ENCODE results near the gene FBXW9. TPM values are rescaled to one million over a fixed set of nuclear protein-coding genes. Genes with fewer than 3 reads are reported as not detected.

Gene FBXW9
- total and polyA plus RNA-seq, 9 donors: 0.37 to 14.8 (median 5.2) TPM

DNA sequence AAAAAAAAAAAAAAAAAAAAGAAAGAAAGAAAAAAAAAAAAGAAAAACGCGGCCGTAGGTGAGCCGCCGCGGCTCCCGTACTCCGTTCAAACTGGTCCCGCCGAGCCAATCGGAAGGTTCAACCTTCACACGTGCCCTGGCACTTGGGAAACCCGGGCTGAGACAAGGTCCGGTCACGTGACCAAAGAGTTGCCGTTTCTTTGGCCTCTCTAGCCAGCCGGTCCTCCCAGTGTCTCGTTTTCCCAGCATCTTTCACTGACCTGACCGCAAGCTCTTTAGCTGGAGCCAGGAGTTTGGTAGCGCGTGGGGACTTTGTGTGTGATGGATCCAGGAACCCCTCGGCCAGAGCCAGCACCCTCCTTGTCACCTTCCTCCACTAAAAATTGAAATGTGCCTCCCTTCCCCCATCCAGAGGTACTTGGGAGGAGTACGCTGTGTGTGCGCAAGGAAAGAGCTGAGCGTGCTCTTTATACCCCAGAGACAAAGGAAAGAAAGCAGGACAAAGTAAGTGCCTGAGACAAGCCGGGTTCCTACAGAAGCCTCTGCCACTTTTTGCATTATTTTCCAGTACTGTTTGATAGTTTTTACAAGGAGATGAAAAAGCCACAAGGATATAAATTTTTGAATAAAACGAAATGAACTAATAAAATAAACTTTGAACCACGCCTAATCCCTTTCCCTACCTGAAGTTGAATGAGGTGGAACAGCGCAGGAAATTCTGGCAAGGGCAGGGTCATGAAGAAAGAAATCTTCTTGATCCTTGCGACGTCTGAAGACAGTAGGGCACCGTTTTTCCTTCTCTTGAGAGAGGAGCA lies 26.3 kb upstream of the FBXW9 start:
- Histone ChIP-seq H3K4me1 (ENCODE audit: insufficient read depth) (peaks cover 8% of the 10 kb centered on the region), H3K27ac (peak overlapping the region; percentile 91 to 99), H3K27me3 (no peaks in the 10 kb centered on the region), H3K9me3 (no peaks in the 10 kb centered on the region), H3K36me3 (no peaks in the 10 kb centered on the region), H3K4me3 (peak overlapping the region; percentile 78)
- no peak for TF ChIP-seq EP300 (IDR thresholded peaks at IDR 0.05)
- TF ChIP-seq, protein P1, sequence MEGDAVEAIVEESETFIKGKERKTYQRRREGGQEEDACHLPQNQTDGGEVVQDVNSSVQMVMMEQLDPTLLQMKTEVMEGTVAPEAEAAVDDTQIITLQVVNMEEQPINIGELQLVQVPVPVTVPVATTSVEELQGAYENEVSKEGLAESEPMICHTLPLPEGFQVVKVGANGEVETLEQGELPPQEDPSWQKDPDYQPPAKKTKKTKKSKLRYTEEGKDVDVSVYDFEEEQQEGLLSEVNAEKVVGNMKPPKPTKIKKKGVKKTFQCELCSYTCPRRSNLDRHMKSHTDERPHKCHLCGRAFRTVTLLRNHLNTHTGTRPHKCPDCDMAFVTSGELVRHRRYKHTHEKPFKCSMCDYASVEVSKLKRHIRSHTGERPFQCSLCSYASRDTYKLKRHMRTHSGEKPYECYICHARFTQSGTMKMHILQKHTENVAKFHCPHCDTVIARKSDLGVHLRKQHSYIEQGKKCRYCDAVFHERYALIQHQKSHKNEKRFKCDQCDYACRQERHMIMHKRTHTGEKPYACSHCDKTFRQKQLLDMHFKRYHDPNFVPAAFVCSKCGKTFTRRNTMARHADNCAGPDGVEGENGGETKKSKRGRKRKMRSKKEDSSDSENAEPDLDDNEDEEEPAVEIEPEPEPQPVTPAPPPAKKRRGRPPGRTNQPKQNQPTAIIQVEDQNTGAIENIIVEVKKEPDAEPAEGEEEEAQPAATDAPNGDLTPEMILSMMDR (IDR thresholded peaks at IDR 0.05): no peak
- TF ChIP-seq POLR2A (IDR thresholded peaks at IDR 0.05): peak; percentile 30
- DNase-seq: peak; percentile 92 to 98 (median 96)
- 0 to 1% (median 1%) methylated on average over 32 of the region's 32 CpGs for WGBS, 3 donors
- intact Hi-C loops (cut with DNase I): no loop called here

DNA sequence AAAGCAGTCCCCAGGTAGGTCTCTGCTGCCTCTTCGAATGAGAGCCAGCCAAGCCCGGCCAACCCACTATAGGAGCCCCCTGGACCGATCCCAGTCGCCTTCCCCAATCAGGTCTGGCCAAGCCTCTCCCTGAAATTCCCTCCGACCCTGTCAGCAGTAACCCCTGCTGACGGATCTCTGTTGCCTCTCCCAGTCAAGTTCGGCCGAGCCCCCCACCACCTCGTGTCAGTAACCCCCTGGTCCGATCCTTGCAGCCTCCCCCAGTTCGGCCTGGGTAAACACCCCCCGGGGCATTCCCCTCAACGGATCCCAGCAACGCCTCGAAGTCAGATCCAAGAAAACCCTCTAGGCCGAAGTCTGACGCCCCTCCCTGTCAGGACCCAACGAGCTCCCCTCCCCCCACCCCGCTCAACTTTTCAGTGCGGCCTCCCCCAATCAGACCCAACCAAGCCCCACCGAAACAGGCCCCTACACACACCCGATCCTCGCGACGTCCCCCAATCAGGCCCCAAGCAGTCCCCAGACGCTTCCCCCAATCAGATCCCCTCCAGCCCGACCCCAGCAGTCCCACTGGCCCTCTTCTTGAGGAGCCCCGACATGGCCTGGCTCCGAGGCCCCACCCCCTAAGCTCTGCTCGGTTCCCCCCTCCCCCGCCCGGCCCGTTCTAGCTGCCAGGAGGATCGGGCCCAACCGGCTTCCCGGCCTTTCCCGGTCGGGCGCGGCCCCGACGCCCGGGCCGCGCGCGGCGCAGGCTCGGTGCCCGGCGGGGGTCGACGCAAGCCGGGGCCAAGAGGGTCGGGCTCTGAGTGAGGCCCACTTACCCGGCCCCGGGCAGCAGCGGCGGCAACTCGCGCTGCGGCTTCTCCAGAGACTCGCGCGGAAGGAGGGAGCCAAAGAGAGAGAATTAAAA lies 25.5 kb upstream of the FBXW9 start:
- peak overlapping the region; percentile 91 to 99 for H3K27ac ChIP-seq
- TF ChIP-seq EP300 (IDR thresholded peaks at IDR 0.05) (no peak), POLR2A (IDR thresholded peaks at IDR 0.05) (no peak)
- TF ChIP-seq, protein P1 (IDR thresholded peaks at IDR 0.05): no peak
- peaks cover 8% of the 10 kb centered on the region for H3K4me1 ChIP-seq (ENCODE audit: insufficient read depth)
- 1% methylated on average over 32 to 65 of the region's 65 CpGs for WGBS, 3 donors
- H3K27me3 ChIP-seq: no peaks in the 10 kb centered on the region
- H3K36me3 ChIP-seq: no peaks in the 10 kb centered on the region
- intact Hi-C loops (cut with DNase I): no loop called here
- no peaks in the 10 kb centered on the region for H3K9me3 ChIP-seq
- peak; percentile 75 to 86 (median 79) for DNase-seq
- H3K4me3 ChIP-seq: peak overlapping the region; percentile 78

DNA sequence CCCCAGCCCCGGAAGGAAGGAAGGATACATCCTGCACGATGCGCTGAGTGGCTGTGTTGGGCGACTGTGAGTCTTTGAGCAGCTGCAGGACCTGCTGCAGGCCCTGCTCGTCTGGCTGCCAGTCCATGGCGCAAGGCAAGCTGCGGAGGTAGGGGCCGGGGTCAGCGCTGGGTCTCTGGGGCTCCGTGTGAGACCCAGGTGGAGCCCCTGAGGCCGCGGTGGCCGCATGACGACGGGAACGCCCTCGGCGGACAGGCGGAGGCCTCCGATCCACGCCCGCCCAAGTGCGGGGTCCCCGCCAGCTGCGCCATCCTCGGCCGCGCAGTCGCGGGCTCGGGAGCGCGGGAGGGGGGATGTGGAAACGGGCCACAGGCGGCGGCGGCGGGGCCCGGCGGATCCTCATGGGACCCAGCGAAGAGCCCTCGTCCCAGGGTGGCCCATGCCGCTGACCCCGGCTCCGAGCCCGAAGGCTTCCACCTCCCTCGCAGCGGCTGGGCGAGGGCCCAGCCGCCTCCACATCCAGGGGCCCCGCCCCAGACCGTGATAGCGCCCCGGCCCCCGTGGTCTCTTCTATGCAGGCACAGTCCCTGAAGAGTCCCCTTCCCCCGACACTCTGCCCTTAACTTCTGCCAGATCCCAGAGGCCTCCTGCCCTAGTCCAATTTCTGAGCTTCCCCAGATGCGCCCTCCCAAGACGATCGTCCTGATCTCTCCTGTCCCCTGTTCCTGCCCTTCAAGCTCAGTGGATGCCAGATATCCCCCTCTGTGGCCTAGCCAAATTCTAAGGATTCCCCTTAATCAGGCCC lies 24.6 kb upstream of the FBXW9 start:
- Histone ChIP-seq H3K27me3 (no peaks in the 10 kb centered on the region), H3K27ac (peak overlapping the region; percentile 91 to 99), H3K4me3 (peak overlapping the region; percentile 78), H3K9me3 (no peaks in the 10 kb centered on the region), H3K36me3 (no peaks in the 10 kb centered on the region), H3K4me1 (ENCODE audit: insufficient read depth) (peaks cover 8% of the 10 kb centered on the region)
- 1 to 2% (median 1%) methylated on average over 41 to 59 of the region's 59 CpGs for WGBS, 3 donors
- peak; percentile 47 to 69 (median 59) for DNase-seq
- intact Hi-C loops (cut with DNase I): no loop called here
- TF ChIP-seq EP300 (IDR thresholded peaks at IDR 0.05) (no peak), POLR2A (IDR thresholded peaks at IDR 0.05) (no peak)
- TF ChIP-seq, protein P1 (IDR thresholded peaks at IDR 0.05): no peak

DNA sequence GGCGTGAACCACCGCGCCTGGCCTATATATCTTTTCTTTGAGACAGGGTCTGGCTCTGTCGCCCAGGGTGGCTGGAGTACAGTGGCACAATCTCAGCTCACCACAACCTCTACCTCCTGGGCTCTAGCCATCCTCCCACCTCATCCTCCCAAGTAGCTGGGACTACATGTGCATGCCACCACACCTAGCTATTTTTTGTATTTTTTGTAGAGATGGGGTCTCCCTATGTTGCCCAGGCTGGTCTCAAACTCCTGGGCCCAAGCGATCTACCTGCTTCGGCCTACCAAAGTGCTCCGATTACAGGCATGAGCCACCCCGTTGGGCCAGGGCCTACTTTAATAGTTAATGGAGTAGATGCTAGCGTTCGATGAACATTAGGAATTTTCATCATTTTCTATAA lies 23.9 kb upstream of the FBXW9 start:
- H3K27me3 ChIP-seq: no peaks in the 10 kb centered on the region
- no peak for DNase-seq
- H3K4me1 ChIP-seq (ENCODE audit: insufficient read depth): peaks cover 8% of the 10 kb centered on the region
- no peaks in the 10 kb centered on the region for H3K9me3 ChIP-seq
- peak overlapping the region; percentile 78 for H3K4me3 ChIP-seq
- 63 to 69% (median 68%) methylated on average over 10 of the region's 10 CpGs for WGBS, 3 donors
- no peak for TF ChIP-seq EP300 (IDR thresholded peaks at IDR 0.05)
- TF ChIP-seq, protein P1 (IDR thresholded peaks at IDR 0.05): no peak
- TF ChIP-seq POLR2A (IDR thresholded peaks at IDR 0.05): no peak
- peak overlapping the region in 1 of 2 donors; percentile 91 for H3K27ac ChIP-seq
- intact Hi-C loops (cut with DNase I): no loop called here
- H3K36me3 ChIP-seq: no peaks in the 10 kb centered on the region
